Measurements from ENCODE around the gene ZNG1B.
"Not testable (repeated sequence)": the region's sequence is repeated elsewhere in the genome, so short reads cannot be mapped to it uniquely, and the experiment has no call there.

DNA sequence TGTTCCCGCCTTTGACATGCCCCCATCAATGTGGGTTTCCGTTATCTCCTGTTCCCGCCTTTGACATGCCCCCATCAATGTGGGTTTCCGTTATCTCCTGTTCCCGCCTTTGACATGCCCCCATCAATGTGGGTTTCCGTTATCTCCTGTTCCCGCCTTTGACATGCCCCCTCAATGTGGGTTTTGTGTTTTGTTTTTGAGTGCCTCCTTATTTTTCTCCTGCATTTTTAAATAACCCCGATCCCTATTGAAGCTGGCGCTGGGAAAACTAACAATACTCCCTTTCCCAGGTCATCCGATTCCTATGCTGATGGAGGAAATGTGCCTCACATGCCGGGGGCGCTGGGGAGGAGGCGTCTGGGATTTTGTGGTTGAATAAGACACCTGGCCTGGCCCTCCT lies 59.0 kb downstream of the ZNG1B start:
- TF ChIP-seq, protein P1, sequence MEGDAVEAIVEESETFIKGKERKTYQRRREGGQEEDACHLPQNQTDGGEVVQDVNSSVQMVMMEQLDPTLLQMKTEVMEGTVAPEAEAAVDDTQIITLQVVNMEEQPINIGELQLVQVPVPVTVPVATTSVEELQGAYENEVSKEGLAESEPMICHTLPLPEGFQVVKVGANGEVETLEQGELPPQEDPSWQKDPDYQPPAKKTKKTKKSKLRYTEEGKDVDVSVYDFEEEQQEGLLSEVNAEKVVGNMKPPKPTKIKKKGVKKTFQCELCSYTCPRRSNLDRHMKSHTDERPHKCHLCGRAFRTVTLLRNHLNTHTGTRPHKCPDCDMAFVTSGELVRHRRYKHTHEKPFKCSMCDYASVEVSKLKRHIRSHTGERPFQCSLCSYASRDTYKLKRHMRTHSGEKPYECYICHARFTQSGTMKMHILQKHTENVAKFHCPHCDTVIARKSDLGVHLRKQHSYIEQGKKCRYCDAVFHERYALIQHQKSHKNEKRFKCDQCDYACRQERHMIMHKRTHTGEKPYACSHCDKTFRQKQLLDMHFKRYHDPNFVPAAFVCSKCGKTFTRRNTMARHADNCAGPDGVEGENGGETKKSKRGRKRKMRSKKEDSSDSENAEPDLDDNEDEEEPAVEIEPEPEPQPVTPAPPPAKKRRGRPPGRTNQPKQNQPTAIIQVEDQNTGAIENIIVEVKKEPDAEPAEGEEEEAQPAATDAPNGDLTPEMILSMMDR (conservative IDR thresholded peaks at IDR 0.05; ENCODE audit: low read depth, low read length), result not testable (repeated sequence)
- TF ChIP-seq EZH2 (IDR thresholded peaks at IDR 0.05; ENCODE audit: low read length, unreplicated experiment), result not testable (repeated sequence)

All from PC-3 (cell line).